A673 (cell line): ENCODE measurements around the gene PROKR1. TPM values are rescaled to one million over a fixed set of nuclear protein-coding genes. Genes with fewer than 3 reads are reported as not detected.

ENCODE experiments used
- BruUV-seq: library from RNA; stranded (reverse); fragments of 400-500 nt; replicated peaks from 2 replicates; lab custom pipeline; 2021; lab: Mats Ljungman, UMichigan
- CTCF ChIA-PET: fragments of 300-600 bp; sonication (Branson Sonifier 250); formaldehyde crosslinking; loops from one replicate; lab custom pipeline; 2022; ENCODE audit warnings: antibody characterized with exemption; lab: Charles Lee
- POLR2A ChIA-PET: fragments of 300-600 bp; sonication (Branson Sonifier 250); formaldehyde crosslinking; loops from one replicate; lab custom pipeline; 2022; ENCODE audit warnings: antibody characterized with exemption; ENCODE audit not compliant: low non-redundant PET; lab: Charles Lee
- DNase-seq: peaks from one replicate; pipeline ENCODE4 v3.0.0-alpha.2; 2015; ENCODE audit warnings: low spot score
- H3K27ac ChIP-seq: fragments of 200-600 bp; sonication (generic); 2 replicates; pipeline ENCODE4 v1.5.1; 2016; ENCODE audit warnings: mixed run types, low read depth, mild to moderate bottlenecking, mixed read lengths, antibody characterized with exemption, low read length; ENCODE audit not compliant: poor library complexity, severe bottlenecking
- H3K27me3 ChIP-seq: fragments of 200-600 bp; sonication (generic); replicated peaks from 2 replicates; pipeline ENCODE4 v1.6.1; 2017; ENCODE audit warnings: mixed run types, low read depth, mild to moderate bottlenecking, mixed read lengths, antibody characterized with exemption, low read length; ENCODE audit not compliant: insufficient read depth, poor library complexity
- H3K36me3 ChIP-seq: fragments of 200-600 bp; sonication (generic); 2 replicates; pipeline ENCODE4 v1.6.1; 2016; ENCODE audit warnings: mixed run types, mild to moderate bottlenecking, mixed read lengths, antibody characterized with exemption, low read length; ENCODE audit not compliant: insufficient read depth, poor library complexity, severe bottlenecking
- H3K4me1 ChIP-seq: fragments of 200-600 bp; sonication (generic); 2 replicates; pipeline ENCODE4 v1.6.1; 2017; ENCODE audit warnings: mixed run types, mild to moderate bottlenecking, mixed read lengths, antibody characterized with exemption, low read length; ENCODE audit not compliant: insufficient read depth, poor library complexity, severe bottlenecking
- H3K4me3 ChIP-seq: fragments of 200-600 bp; sonication (generic); 2 replicates; pipeline ENCODE4 v1.5.1; 2016; ENCODE audit warnings: low read depth, mixed run types, mild to moderate bottlenecking, mixed read lengths, low read length; ENCODE audit not compliant: poor library complexity, severe bottlenecking
- H3K9me3 ChIP-seq: fragments of 200-600 bp; sonication (generic); 2 replicates; pipeline ENCODE4 v1.6.1; 2016; ENCODE audit warnings: mixed run types, low read depth, mild to moderate bottlenecking, mixed read lengths, antibody characterized with exemption, low read length; ENCODE audit not compliant: poor library complexity, severe bottlenecking
- EZH2 ChIP-seq: fragments of 200-600 bp; sonication (generic); IDR thresholded peaks from 2 replicates; pipeline ENCODE4 v1.6.1; 2017; ENCODE audit warnings: borderline replicate concordance, low read depth, mild to moderate bottlenecking, mixed read lengths, antibody characterized with exemption, low read length; ENCODE audit not compliant: poor library complexity, severe bottlenecking
- intact Hi-C: fragments of 100-400 bp; cut with micrococcal nuclease; formaldehyde crosslinking; loops from one replicate; pipeline ENCODE4 v1.10.0; 2022; ENCODE audit not compliant: unreplicated experiment
- total RNA-seq: library from RNA; stranded (reverse); gene quantifications from 2 replicates; pipeline ENCODE4 v1.2.3, GENCODE V29; 2021
- TF ChIP-seq, protein P1 (sequence below): fragments of 300-800, 200-600 bp; sonication (generic); conservative IDR thresholded peaks from 2 replicates; pipeline ENCODE4 v1.5.1; 2017; ENCODE audit warnings: low read depth, mild to moderate bottlenecking, antibody characterized with exemption, low read length, moderate library complexity, mixed read lengths

Gene PROKR1
- total RNA-seq, 1 experiment from 2014 or later: 15.7 TPM

DNA sequence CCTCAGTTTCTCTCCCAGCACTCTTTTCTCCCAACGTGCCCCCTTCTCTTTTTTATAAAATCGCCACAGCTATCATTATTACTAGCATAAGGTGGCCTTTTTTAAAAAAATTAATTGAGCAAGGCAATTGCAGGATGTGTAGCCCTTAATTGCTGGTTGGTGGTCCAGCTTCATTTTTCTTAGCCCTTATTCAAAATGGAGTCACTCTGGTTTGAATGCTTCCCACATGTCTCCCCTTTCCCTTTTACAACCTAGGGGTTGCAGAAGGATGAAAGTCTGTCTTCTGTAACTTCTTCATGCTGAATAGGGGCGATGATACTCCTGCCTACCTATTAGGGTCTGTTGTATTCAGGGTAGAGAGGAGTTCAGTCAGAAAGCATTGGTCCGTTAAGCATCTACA lies 36.6 kb upstream of the PROKR1 start:
- no TSS peak for BruUV-seq
- Histone ChIP-seq H3K27me3 (no peaks in the 10 kb centered on the region), H3K36me3 (no peaks in the 10 kb centered on the region), H3K27ac (no peak overlapping the region), H3K4me3 (no peak overlapping the region), H3K9me3 (peaks cover 25% of the 10 kb centered on the region), H3K4me1 (peaks cover 4% of the 10 kb centered on the region)
- no peak for TF ChIP-seq EZH2
- TF ChIP-seq, protein P1, sequence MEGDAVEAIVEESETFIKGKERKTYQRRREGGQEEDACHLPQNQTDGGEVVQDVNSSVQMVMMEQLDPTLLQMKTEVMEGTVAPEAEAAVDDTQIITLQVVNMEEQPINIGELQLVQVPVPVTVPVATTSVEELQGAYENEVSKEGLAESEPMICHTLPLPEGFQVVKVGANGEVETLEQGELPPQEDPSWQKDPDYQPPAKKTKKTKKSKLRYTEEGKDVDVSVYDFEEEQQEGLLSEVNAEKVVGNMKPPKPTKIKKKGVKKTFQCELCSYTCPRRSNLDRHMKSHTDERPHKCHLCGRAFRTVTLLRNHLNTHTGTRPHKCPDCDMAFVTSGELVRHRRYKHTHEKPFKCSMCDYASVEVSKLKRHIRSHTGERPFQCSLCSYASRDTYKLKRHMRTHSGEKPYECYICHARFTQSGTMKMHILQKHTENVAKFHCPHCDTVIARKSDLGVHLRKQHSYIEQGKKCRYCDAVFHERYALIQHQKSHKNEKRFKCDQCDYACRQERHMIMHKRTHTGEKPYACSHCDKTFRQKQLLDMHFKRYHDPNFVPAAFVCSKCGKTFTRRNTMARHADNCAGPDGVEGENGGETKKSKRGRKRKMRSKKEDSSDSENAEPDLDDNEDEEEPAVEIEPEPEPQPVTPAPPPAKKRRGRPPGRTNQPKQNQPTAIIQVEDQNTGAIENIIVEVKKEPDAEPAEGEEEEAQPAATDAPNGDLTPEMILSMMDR: no peak
- CTCF ChIA-PET: no interaction called here
- no peak for DNase-seq
- intact Hi-C loops: no loop called here
- POLR2A ChIA-PET: no interaction called here

DNA sequence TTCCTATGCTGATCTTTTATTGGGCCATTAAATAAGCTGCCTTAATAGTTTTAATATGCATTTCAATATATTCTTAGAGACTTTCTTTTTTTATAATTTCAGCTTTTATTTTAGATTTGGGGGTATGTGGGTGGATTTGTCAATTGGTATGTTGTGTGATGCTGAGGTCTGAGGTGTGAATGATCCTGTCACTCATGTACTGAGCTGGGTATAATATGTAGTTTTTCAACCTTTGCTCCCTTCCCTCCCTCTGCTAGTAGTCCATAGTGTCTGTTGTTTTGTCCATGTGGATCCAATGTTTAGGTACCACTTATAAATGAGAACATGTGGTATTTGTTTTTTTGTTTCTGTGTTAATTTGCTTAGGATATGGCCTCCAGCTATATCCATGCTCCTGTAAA lies 35.5 kb upstream of the PROKR1 start:
- BruUV-seq: no TSS peak
- Histone ChIP-seq H3K9me3 (peaks cover 18% of the 10 kb centered on the region), H3K27me3 (no peaks in the 10 kb centered on the region), H3K27ac (no peak overlapping the region), H3K36me3 (no peaks in the 10 kb centered on the region), H3K4me3 (no peak overlapping the region), H3K4me1 (peaks cover 4% of the 10 kb centered on the region)
- no peak for DNase-seq
- intact Hi-C loops: no loop called here
- ChIA-PET CTCF (no interaction called here), POLR2A (no interaction called here)
- TF ChIP-seq, protein P1: no peak
- no peak for TF ChIP-seq EZH2

DNA sequence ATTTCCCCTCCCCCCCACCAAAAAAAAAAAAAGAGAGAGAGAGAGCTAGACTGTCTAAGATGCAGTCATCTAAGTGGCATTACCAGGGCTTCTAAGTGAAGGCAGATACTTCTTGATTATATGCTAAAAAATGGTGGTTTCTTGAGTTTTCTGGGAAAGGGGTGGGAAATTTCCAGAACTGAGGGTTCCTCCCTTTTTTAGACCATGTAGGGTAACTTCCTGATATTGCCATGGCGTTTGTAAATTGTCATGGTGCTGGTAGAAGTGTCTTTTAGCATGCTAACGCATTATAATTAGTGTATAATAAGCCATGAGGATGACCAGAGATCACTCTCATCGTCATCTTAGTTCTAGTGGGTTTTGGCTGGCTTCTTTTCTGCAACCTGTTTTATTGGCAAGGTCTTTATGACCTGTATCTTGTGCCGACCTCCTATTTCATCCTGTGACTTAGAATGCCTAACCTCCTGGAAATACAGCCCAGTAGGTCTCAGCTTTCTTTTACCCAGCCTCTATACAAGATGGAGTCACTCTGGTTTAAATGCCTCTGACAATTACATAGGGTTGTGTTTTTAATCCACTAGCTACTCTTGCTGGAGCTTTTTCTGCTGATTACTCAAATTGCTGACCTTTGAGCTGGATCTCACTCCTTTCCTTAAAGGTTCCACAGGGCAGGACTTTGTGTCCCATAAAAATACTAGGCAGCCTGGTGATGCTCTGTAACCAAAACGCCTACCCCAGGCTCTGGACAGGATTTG lies 30.4 kb upstream of the PROKR1 start:
- CTCF ChIA-PET: no interaction called here
- BruUV-seq: no TSS peak
- Histone ChIP-seq H3K9me3 (peaks cover 9% of the 10 kb centered on the region), H3K27me3 (no peaks in the 10 kb centered on the region), H3K27ac (no peak overlapping the region), H3K36me3 (no peaks in the 10 kb centered on the region), H3K4me3 (no peak overlapping the region), H3K4me1 (no peaks in the 10 kb centered on the region)
- no peak for TF ChIP-seq EZH2
- POLR2A ChIA-PET: no interaction called here
- intact Hi-C loops: no loop called here
- no peak for DNase-seq
